NCI-H748 (cell line): ENCODE data around the gene BRD1.
A peak's percentile ranks its signal among the peaks of the same experiment; 100 is the strongest.
"Not testable (repeated sequence)": the region's sequence is repeated elsewhere in the genome, so short reads cannot be mapped to it uniquely, and the experiment has no call there.

ENCODE experiments used
- DNase-seq: peaks from one replicate; lab custom pipeline; 2025; ENCODE audit not compliant: unreplicated experiment; lab: John Stamatoyannopoulos, UW

Gene BRD1

DNA sequence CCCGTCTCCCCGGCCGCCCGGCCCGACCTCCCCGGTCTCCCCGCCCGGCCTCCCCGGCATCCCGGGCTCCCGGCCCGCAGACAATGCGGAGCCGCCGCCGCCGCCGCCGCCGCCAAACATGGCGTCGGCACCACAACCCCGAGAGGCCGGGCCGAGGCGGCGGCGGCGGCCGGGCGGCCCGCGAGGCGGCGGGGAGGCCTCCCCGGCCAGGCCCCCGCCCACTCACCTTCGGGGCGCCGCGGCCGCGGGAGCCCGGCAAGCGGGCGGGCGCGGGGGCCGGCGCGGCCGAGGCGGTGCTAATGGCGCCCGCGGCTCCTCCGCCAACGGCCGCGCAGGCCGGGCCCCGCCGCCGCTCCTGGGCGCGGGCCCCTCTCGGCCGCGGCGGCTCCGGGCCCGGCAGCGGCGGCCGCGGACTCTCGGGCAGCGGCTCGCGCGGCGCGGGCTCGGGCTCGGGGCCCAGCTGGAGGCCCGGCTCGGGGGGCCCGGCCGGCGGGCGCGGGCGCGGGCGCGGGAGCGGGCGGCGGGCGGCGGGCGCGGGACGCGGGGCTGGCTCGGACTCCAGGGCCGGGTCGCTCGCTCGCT lies 311 bp downstream of the BRD1 start:
- DNase-seq: peak; percentile 49

DNA sequence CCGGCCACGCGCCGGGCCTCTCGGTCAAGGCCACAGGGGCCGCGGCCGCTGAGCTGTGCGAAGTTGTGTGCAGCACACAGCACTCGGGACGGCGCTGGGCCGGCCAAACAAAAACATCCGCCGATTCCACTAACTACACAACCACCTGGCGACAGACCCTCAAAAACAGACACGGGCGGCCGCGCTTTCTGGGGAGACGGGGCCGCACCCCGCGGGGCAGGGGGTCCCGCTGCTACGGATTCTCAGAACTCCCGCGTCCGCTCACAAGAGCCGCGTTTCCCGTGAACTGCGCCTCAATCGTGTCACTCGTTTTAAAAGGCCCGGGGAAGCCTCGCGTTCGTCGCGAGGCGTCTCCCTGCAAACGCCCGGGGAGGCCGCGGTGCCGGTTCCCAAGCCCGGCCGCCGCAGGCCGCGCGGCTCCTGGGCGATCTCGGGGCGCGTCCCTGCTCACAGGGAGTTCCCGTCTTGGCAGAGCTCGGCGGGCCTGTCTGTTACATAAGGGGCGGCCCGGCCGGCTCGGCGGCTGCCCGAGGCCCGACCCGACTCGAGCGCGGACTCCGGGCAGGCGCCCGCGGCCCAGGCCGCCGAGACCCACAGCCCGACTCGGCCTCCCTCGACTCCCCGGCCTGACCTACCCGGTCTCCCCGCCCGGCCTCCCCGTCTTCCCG lies 936 bp downstream of the BRD1 start:
- DNase-seq: peak; percentile 60

DNA sequence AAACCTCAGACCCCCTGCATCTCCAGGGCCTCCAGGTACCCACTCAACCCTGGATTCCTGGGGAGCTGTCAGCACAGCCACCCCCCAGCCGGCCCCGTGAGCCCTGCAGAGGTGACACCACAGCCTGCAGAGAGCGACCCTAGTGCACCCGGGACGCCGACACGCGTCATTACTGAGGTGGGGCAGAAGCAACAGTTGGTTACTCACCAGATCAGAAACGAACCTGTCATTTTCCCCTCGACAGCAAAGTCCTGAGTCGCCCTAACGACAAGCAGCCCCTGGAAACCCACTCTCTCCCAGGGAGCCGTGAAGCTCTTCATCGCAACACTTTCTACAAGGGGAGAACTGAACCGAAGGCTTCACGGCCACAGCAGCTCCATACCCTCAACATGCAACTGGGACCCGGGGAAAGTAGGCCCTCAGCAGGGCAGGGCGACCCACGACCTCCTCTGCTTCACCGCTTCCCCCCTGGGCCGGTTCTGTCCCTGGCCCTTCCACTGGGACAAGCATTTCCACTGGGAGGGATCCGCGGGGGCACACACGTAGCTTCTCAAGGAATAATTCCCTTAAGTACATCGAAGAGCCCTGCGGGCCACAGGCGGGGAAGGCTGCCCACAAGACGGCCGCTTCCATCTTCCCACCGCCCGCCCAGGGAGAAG lies 1.6 kb downstream of the BRD1 start:
- no peak for DNase-seq

DNA sequence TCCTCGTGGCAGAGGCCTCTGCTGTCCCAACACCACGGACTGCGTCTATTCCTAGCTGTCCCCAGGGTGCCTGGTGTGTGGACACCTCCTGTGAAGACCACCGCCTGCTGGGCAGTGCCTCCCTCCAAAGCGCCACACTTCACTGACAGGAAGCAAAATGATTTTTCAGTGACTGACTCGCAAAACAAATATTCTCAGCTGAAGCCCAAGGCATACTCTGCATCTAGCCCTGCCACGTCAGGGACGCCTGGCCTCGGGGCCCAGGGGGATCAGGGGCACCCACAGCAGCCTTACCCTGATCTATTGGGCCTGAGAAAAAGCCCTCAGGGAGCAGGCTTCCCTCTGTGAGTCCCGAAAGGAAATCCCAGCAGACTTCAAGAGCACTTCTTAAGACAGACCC lies 2.2 kb downstream of the BRD1 start:
- DNase-seq: no peak

DNA sequence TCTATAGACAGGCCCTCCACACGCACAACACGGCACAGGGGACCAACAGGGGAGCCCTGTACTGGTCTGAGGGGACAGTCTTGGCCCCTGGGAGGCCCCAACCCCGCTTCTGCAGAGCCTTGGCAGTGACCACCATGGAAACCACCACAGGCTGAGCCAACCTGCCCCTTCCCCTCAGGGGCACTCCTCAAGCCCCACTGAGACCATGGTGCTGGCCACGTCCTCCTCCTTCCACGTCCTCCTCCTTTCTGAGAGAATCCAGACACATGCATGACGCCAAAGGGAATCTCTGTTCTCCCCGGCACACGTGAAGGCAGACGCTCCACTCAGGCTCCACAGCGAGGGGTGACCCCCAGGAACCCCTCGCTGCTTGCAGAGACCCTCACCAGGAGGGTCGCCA lies 2.7 kb downstream of the BRD1 start:
- no peak for DNase-seq

DNA sequence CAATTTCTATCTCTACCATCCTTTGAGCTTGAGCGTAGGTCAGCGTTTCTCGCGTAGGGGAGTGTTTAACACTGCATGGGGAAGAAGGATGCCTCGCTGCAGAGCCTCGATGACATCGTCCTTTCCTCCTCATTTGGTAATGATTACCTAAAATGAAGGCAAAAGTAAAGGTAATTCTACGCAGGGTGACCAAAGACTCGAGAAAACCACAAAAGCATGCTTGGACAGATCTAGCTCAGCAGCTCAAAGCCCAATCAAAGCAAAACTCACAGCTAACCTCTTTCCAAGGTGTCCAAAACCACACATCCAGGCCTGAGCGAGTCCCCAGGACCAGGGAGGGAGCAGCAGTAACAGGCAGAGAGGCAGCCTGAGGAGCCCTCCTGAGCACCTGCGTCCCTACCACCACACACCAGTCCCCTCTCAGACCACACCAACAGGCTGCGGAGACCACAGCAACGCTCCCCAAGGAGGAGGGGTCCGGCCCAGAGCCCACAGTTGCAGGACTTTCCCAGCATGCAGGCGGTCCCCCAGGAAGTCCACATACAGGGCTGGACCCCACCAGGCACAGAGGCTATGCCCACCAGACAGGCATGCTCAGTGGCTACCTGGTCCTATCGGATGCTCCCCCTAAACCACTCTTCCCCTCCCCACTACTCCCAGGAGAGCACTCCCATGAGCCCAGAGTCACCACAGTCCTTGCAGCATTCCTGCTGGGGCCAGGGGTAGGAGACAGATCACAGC lies 3.3 kb downstream of the BRD1 start:
- DNase-seq: no peak

DNA sequence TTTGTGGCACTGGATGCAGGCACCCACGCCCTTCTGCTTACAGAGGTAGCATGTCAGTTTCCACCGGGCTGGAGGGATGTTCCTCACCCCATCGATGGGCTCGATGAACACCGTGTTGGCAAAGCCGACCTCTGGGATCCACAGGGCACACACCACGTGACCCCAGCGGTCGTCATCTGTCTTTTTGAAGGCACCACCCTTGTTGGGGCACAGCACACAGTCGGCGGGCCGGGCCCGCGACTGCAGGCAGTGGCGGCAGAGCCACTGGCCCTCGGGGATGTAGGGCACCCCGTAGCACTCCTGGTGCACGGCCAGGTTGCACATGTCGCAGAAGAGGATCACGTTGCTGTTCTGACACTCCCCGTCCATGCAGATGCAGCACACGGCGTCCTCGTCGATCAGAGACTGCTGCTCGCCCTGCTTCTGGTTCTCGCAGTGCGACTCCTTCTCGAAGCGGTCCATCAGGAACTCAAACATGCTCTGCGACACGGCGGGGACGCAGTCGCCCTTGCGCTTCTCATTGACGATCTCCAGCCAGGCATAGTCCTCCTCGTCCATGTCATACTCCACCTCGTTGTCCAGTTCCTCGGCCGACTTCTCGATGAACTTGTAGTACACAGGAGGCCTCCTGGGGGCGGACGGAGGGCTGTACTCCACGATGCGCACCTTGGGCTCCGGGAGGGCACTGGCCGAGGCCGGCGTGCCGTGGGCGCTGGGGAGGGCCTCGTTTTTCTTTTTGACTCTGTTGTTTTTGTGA lies 4.2 kb downstream of the BRD1 start:
- no peak for DNase-seq

DNA sequence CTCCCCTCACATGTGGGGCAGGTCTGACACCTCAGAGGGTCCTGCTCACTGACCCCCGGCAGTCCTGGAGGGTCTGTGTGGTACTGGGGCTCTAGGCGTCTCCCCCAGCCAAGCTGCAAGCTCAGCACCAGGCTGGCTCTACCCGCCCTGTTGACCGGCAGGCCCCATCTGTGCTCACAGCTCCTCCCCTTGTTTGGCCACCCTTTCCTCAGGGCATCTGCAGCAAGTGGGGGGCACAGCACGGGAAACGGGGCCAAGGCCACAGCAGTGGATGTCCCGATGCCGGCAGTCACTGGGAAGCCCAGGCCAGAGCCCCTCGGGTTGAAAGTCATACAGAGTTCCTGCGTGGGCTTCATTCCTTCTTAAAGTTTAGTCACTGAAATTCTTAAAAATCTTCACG lies 5.9 kb downstream of the BRD1 start:
- not testable (repeated sequence) for DNase-seq

DNA sequence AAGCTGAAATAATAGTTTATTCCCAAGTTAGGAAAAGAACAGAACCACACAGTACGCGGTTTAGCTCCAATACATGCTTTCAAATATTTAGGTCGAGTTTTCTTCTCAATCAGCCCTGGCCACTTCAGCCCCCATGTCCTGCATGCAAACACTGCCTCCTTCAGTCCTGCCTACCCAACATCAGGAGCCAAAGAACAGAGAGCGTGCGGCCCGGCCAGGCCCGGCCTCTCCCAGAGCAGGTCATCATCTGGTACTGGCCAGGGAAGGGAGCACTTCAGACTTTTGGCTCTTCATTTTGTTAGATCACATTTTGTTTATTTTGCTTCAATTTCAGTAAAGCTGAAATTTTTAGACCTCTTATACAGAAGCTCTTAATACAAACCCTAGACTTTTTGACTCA lies 6.7 kb downstream of the BRD1 start:
- DNase-seq: no peak

DNA sequence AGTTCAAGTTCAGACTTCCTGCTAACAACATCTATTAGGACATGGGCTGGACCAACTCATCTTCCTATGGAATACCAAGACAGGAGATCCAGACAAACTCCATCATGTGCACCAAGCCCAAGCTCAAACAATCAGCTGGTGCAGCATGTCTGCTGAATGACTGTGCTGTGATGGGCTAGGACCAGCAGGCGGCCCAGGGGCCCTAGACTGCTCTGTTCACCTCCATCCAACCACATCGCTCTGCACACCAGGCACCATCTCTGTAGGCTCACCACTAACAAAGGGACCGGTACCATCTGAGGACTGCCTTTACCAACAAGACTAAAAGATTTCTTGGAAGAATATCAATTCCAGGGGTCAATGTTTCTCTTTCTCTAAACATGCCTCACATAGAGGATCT lies 10.3 kb downstream of the BRD1 start:
- DNase-seq: no peak

DNA sequence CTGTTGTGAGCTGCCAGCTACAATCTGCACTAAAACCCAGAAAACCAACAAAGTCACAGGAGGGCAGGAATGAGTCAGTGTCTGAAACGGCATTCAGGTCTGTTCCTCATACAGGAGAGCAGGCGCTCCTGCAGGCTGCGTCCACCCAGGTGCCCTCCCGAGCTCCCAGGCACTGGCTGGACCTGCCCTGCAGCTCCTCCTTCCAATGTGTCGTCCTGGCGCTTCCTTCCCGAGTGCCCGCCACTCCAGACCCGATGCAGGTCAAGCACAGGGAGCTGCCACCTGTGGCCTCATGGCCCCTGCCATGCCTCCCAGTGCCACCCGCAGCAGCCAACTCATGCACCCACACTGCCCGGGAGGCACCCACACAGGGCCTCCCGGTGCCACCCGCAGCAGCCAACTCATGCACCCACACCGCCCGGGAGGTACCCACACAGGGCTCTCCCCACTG lies 12.0 kb downstream of the BRD1 start:
- DNase-seq: no peak

DNA sequence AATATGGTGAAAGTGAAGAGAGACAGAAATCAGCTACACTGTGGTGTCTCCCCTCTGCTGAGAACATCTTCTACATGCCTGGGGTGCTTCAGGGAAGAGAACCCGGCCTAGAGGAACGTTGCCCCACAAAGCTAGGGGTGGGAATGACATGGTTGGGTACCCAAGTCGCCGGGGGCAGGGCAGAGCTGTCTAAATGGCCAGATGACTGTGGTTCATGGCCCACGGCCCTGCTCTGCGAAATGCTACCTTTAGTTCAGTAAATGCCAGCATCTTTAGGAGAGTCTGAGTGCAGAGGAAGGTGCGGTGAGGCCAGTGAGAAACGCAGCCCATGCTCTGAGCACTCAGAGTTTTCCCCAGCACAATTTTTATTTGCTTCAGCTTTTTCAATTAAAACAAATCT lies 12.8 kb downstream of the BRD1 start:
- DNase-seq: no peak

DNA sequence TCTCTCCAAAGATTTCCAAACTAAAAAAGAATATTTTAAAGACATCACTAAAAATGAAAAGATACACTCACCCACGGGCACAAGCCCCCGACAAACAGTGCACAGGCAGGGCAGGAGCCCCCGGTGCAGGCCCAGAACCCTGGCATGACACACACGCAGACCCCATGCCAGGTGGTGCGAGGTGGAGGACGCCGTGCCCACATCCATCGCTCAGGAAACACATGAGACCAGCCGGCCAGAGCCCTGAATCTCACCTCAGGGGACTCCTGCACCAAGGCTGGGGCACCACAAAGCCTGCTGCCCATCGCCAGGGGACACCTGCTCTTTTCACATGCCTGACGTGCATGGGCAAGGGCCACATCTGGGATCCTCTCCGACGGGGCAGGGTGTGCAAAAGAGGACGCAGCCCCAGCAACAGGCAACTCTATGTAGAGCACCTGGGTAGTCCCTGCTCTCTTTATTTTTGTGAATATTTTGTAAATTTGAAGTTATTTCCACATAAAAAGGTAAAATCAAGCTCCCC lies 13.4 kb downstream of the BRD1 start:
- no peak for DNase-seq

DNA sequence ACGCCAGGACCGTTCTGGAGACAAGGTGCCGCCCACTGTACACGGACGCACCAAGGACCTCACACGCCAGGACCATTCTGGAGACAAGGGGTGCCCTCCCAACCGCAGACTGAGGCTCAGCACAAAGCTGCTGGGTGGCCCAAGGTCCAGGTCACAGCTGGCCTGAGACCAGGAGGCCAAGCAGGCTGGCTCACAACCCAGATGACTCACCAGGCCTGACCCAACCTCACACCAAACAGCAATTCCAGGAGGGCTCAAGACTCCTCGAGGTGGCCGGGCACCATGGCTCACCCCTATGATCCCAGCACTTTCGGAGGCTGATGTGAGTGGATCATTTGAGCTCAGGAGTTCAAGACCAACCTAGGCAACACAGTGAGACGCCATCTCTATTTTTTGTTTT lies 14.8 kb downstream of the BRD1 start:
- no peak for DNase-seq

DNA sequence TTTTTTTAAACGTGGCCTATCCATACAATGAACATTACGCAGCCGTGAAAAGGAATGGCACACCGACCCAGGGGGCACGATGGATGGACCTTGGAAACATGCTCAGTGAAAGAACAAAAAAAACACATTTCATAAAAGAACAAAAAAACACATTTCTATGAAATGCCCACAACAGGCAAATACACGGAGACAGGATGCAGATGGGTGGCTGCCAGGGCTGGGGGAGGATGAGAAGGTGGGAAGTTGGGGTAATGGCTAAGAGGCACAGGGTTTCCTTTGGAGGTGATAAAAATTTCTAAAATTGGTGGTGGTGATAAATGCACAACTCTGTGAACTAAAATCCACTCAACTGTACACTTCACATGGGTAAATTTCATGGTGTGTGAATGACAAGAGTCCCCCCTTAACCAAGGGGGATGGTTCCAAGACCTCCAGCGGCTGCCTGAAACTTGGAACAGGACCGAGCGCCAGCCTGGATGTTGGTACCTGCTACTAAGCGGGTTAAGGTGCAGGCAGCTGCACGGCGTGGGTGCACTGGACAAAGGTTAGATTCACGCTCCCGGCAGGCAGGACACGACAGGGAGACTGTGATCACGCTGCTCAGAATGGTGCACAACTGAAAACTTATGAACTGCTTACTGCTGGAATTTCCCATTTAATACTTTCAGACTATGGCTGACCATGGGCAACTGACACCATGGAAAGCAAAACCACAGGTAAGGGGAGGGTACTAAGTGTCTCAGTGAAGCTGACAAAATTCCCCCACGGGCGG lies 16.5 kb downstream of the BRD1 start:
- DNase-seq: no peak

DNA sequence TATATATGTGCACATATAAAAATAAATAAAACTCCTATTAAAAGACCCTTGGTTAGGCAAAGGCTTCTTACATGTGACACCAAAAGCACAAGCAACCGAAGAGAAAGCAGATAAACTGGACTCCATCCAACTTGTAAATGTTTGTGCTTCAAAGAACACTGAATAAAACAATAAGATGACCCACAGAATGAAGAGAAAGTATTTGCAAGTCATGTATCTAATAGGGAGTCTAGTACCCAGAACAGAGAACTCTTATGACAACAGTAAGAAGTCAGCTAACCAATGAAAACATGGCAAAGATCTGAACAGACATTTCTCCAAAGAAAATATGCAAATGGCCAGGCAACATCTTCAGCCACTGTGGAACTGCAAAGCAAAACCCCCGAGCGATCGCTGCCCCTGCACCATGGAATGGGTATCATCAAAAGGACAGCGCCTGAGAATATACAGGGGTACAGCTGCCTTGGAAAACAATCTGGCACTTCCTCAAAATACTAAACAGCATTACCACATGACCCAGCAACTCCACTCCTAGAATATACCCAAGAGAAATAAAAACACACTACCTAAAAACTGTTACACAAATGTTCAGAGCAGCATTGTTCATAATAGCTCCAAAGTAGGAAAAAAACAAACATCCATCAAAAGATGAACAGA lies 17.2 kb downstream of the BRD1 start:
- DNase-seq: no peak

DNA sequence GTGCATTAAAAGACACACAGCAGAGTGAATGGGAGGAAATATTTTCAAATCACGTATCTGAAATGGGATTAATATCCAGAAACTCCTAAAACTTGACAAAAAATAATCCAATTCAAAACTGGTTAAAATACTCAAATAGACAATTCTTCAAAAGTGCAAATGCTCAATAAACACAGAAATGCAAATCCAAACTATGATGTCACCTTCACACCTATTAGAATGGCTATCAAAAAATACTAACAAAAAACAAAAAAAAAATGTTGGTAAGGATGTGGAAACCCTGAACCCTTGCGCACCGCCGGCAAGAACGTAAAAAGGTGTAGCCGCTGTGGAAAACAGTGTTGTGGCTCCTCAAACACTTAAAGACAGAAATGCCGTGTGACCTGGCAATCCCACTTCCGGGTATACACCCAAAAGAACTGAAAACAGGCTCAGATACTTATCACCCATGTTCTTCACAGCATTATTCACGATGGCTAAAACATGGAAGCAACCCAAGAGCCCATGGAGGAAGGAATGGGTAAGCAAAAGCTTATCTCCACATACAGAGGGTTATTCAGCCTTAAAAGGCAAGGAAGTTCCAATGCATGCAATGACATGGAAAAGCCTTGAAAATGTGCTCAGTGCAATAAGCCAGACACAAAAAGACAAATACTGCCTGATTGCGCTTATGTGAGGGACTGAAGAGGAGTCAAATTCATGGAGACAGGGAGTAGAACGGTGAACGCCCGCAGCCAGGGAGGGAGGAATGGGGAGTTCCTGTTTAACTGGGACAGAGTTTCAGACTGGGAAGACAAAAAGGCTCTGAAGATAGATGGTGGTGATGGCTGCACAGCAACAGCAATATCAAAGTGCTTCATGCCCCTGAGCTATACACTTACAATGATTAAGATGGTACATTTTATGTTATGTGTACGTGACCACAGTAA lies 19.6 kb downstream of the BRD1 start:
- no peak for DNase-seq

DNA sequence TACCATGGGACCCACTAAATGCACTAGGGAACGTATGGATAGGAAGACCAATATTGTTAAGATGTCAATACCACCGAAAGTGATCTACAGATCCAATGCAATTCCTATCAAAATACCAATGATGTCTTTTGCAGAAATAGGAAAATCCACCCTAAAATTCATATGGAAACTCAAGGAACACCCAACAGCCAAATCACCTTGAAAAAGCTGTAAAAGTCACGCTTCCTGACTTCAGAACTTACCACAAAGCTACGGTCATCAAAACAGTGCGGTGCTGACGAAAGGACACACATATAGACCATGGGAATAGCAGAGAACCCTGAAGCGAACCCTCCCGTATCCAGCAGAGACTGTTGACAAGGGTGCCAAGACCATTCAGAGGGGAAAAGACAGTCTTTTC lies 20.5 kb downstream of the BRD1 start:
- DNase-seq: no peak
